Panc1 (cell line): Measurements from ENCODE around the gene CELF2. TPM values are rescaled to one million over a fixed set of nuclear protein-coding genes. Genes with fewer than 3 reads are reported as not detected.

Experiments
- ATAC-seq: fragments of 200-7000 bp; cut with Tn5 transposase; 2 replicates; pipeline ENCODE4 v1.9.1; 2020; ENCODE audit warnings: mild to moderate bottlenecking, moderate library complexity
- BruUV-seq: library from RNA; stranded (reverse); fragments of 400-500 nt; replicated peaks from 2 replicates; lab custom pipeline; 2021; lab: Mats Ljungman, UMichigan
- CTCF ChIA-PET: fragments of 300-600 bp; sonication (Branson Sonifier 250); formaldehyde crosslinking; loops from one replicate; lab custom pipeline; 2022; ENCODE audit warnings: antibody characterized with exemption; lab: Charles Lee
- POLR2A ChIA-PET: fragments of 300-600 bp; sonication (Branson Sonifier 250); formaldehyde crosslinking; loops from one replicate; lab custom pipeline; 2022; ENCODE audit warnings: antibody characterized with exemption; lab: Charles Lee
- DNase-seq: peaks from one replicate; pipeline ENCODE4 v3.0.0-alpha.2; 2010; ENCODE audit warnings: low read depth, low spot score
- H3K27ac ChIP-seq: 2 replicates; pipeline ENCODE4 v1.5.1; 2011; ENCODE audit warnings: mild to moderate bottlenecking, low read length, inconsistent platforms
- H3K27me3 ChIP-seq: fragments of 200-500 bp; sonication (Bioruptor generic); 2 replicates; pipeline ENCODE4 v1.6.0; 2014; ENCODE audit warnings: low read length, inconsistent platforms; ENCODE audit not compliant: control insufficient read depth, insufficient read depth
- H3K36me3 ChIP-seq: fragments of 200-500 bp; sonication (Bioruptor generic); 2 replicates; pipeline ENCODE4 v1.5.1; 2014; ENCODE audit warnings: inconsistent platforms, mild to moderate bottlenecking, low read length, moderate library complexity; ENCODE audit not compliant: control insufficient read depth, insufficient read depth
- H3K4me1 ChIP-seq: 2 replicates; pipeline ENCODE4 v1.5.1; 2011; ENCODE audit warnings: inconsistent platforms, mild to moderate bottlenecking, low read length, moderate library complexity; ENCODE audit not compliant: control insufficient read depth, insufficient read depth
- H3K4me3 ChIP-seq, 2 experiments: 2 replicates each; pipeline ENCODE4 v1.5.1; 2011 to 2012; ENCODE audit warnings: low read depth in 2 of 2, low read length in 2 of 2, mild to moderate bottlenecking in 2 of 2, inconsistent platforms in 1 of 2, moderate library complexity in 1 of 2
- H3K9me3 ChIP-seq: fragments of 200-500 bp; sonication (Bioruptor generic); 2 replicates; pipeline ENCODE4 v1.5.1; 2014; ENCODE audit warnings: low read depth, mild to moderate bottlenecking, inconsistent platforms, low read length, moderate library complexity; ENCODE audit not compliant: control insufficient read depth, insufficient read depth
- CTCF ChIP-seq: fragments of 450-650 bp; IDR thresholded peaks from 2 replicates; pipeline ENCODE4 v1.5.1; 2017; ENCODE audit warnings: mild to moderate bottlenecking
- POLR2AphosphoS5 ChIP-seq: IDR thresholded peaks from 2 replicates; pipeline ENCODE4 v1.6.1; 2012; ENCODE audit warnings: mild to moderate bottlenecking, low read depth, low read length, moderate library complexity
- REST ChIP-seq, 2 experiments: IDR thresholded peaks; 2 replicates each; pipeline ENCODE4 v1.6.1; 2011 to 2012; ENCODE audit warnings: low read depth in 2 of 2, control low read depth in 1 of 2, low read length in 1 of 2, mild to moderate bottlenecking in 1 of 2, moderate library complexity in 1 of 2; ENCODE audit not compliant: insufficient read depth in 1 of 2
- SIN3A ChIP-seq: IDR thresholded peaks from 2 replicates; pipeline ENCODE4 v1.6.1; 2012; ENCODE audit warnings: low read depth, mild to moderate bottlenecking, low read length, moderate library complexity, borderline replicate concordance; ENCODE audit not compliant: insufficient read depth
- TCF7L2 ChIP-seq: IDR thresholded peaks from 2 replicates; pipeline ENCODE4 v1.6.1; 2011; ENCODE audit warnings: mild to moderate bottlenecking, low read depth, low read length, inconsistent platforms
- in situ Hi-C: cut with HindIII; loops from 2 replicates; pipeline ENCODE4 v1.10.0; 2016; ENCODE audit warnings: low sequenced_read_pairs, low pct_unique_long_range_greater_than_20kb
- intact Hi-C: fragments of 100-400 bp; cut with micrococcal nuclease; formaldehyde crosslinking; loops from one replicate; pipeline ENCODE4 v1.10.0; 2022; ENCODE audit not compliant: unreplicated experiment
- total RNA-seq: library from RNA; stranded (reverse); gene quantifications from one replicate; pipeline ENCODE4 v1.2.1, GENCODE V29; 2021; ENCODE audit not compliant: unreplicated experiment

CELF2 gene
- total RNA-seq, 1 experiment from 2014 or later = 0.44 TPM

GRCh38 chr10:11252887-11253286 is 235.2 kb downstream of the CELF2 start:
- Histone ChIP-seq H3K4me1 (no peaks in the 10 kb centered on the region), H3K4me3 (no peak overlapping the region), H3K27ac (no peak overlapping the region), H3K27me3 (peaks cover 3% of the 10 kb centered on the region; the same call in 1 of the 2 replicates), H3K9me3 (no peaks in the 10 kb centered on the region), H3K36me3 (no peaks in the 10 kb centered on the region)
- ChIA-PET CTCF (no interaction called here), POLR2A (no interaction called here)
- no TSS peak for BruUV-seq
- ATAC-seq (no peak), DNase-seq (no peak)
- in situ Hi-C loops (no loop called here), intact Hi-C loops (no loop called here)
- no peak for TF ChIP-seq TCF7L2
- TF ChIP-seq SIN3A = no peak
- TF ChIP-seq REST (IDR thresholded peaks at IDR 0.05; ENCODE audit: insufficient read depth in 1 of 2, low read depth in 2 of 2, low read length in 1 of 2) = no peak
- no peak for TF ChIP-seq POLR2AphosphoS5
- TF ChIP-seq CTCF = no peak

GRCh38 chr10:11253385-11254002 is 235.8 kb downstream of the CELF2 start:
- Histone ChIP-seq H3K9me3 (no peaks in the 10 kb centered on the region), H3K4me3 (no peak overlapping the region), H3K36me3 (no peaks in the 10 kb centered on the region), H3K27ac (no peak overlapping the region), H3K27me3 (peaks cover 3% of the 10 kb centered on the region; the same call in 1 of the 2 replicates), H3K4me1 (no peaks in the 10 kb centered on the region)
- no peak for DNase-seq
- TF ChIP-seq POLR2AphosphoS5 (no peak), TCF7L2 (no peak), REST (IDR thresholded peaks at IDR 0.05; ENCODE audit: insufficient read depth in 1 of 2, low read depth in 2 of 2, low read length in 1 of 2) (no peak), SIN3A (no peak), CTCF (no peak)
- ChIA-PET POLR2A (no interaction called here), CTCF (no interaction called here)
- in situ Hi-C loops = no loop called here
- no peak for ATAC-seq
- intact Hi-C loops = no loop called here
- no TSS peak for BruUV-seq
